ENCODE data around the gene PRKG1.

Gene PRKG1

DNA sequence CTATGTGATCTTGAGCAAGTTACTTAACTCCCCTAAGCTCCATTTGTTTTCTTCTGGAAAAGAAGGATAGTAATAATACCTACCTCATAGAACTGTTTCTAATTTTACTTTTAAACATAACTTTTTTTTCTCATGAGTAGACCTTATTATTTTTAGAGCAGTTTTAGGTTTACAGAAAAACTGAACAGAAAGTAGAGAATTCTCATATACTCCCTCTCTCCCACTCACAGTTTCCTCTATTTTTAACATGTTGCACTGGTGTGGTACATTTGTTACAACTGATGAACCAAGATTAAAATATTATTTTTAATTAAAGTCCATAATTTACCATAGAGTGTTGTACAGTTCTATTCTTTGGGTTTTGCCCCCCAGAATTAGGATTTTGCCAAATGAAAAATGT lies 846.4 kb downstream of the PRKG1 start:
- TF ChIP-seq TAF1 (IDR thresholded peaks at IDR 0.05; ENCODE audit: borderline replicate concordance, insufficient read depth, low read length) = no peak
- TF ChIP-seq SIN3A (IDR thresholded peaks at IDR 0.05; ENCODE audit: borderline replicate concordance, insufficient read depth, low read length) = no peak
- TF ChIP-seq FOXP2 (optimal IDR thresholded peaks at IDR 0.05; ENCODE audit: borderline replicate concordance, extremely low read depth, extremely low read length, insufficient read depth) = no peak
- TF ChIP-seq POLR2AphosphoS5 (IDR thresholded peaks at IDR 0.05; ENCODE audit: low read depth, low read length) = no peak

DNA sequence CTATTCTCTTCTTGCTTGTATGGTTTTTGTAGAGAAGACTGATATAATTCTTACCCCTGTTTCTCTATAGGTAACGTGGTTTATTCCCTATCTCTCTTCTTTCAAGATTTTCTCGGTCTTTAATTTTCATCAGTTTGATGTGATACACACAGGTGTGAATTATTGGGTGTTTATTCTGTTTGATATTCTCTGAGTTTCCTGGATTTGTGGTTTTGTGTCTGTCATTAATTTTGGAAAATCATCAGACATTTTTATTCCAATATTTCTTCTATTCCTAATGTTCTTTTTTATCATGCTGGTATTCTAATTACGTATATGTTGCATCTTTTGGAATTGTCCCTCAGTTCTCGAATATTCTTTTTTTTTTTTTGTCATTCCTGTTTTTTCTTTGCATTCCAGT lies 850.1 kb downstream of the PRKG1 start:
- TF ChIP-seq, protein P1, sequence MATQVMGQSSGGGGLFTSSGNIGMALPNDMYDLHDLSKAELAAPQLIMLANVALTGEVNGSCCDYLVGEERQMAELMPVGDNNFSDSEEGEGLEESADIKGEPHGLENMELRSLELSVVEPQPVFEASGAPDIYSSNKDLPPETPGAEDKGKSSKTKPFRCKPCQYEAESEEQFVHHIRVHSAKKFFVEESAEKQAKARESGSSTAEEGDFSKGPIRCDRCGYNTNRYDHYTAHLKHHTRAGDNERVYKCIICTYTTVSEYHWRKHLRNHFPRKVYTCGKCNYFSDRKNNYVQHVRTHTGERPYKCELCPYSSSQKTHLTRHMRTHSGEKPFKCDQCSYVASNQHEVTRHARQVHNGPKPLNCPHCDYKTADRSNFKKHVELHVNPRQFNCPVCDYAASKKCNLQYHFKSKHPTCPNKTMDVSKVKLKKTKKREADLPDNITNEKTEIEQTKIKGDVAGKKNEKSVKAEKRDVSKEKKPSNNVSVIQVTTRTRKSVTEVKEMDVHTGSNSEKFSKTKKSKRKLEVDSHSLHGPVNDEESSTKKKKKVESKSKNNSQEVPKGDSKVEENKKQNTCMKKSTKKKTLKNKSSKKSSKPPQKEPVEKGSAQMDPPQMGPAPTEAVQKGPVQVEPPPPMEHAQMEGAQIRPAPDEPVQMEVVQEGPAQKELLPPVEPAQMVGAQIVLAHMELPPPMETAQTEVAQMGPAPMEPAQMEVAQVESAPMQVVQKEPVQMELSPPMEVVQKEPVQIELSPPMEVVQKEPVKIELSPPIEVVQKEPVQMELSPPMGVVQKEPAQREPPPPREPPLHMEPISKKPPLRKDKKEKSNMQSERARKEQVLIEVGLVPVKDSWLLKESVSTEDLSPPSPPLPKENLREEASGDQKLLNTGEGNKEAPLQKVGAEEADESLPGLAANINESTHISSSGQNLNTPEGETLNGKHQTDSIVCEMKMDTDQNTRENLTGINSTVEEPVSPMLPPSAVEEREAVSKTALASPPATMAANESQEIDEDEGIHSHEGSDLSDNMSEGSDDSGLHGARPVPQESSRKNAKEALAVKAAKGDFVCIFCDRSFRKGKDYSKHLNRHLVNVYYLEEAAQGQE (IDR thresholded peaks at IDR 0.05; ENCODE audit: insufficient read depth in 1 of 2, low read depth in 2 of 2, low read length in 2 of 2) = no peak
- TF ChIP-seq POLR2AphosphoS5 (IDR thresholded peaks at IDR 0.05; ENCODE audit: low read depth, low read length) (no peak), FOXP2 (optimal IDR thresholded peaks at IDR 0.05; ENCODE audit: borderline replicate concordance, extremely low read depth, extremely low read length, insufficient read depth) (no peak), SIN3A (IDR thresholded peaks at IDR 0.05; ENCODE audit: borderline replicate concordance, insufficient read depth, low read length) (no peak)

DNA sequence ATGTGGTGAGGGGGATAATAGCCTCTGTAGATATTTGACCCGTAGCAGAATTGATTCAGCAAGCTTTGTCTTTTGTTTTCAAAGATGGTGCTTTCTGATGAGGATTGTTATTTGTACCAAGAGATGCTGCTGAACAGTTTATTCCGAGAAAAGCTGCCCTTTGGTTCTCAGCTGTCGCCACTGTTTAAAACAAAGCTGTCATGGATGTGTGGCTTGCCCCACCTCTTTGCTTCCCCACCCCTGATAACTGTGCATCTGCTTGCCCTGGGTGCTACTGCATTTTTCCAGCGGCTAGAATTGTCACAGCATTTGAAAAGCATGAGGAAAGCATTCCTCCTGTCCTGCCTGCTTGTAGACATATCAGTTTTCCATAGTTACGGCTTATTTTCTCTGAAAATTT lies 852.0 kb downstream of the PRKG1 start:
- TF ChIP-seq POLR2AphosphoS5 (IDR thresholded peaks at IDR 0.05; ENCODE audit: low read depth, low read length) = no peak
- no peak for TF ChIP-seq SIN3A (IDR thresholded peaks at IDR 0.05; ENCODE audit: borderline replicate concordance, insufficient read depth, low read length)
- TF ChIP-seq, protein P1 (IDR thresholded peaks at IDR 0.05; ENCODE audit: insufficient read depth in 1 of 2, low read depth in 2 of 2, low read length in 2 of 2) = no peak
- TF ChIP-seq TAF1 (IDR thresholded peaks at IDR 0.05; ENCODE audit: borderline replicate concordance, insufficient read depth, low read length) = no peak
- no peak for TF ChIP-seq FOXP2 (optimal IDR thresholded peaks at IDR 0.05; ENCODE audit: borderline replicate concordance, extremely low read depth, extremely low read length, insufficient read depth)

DNA sequence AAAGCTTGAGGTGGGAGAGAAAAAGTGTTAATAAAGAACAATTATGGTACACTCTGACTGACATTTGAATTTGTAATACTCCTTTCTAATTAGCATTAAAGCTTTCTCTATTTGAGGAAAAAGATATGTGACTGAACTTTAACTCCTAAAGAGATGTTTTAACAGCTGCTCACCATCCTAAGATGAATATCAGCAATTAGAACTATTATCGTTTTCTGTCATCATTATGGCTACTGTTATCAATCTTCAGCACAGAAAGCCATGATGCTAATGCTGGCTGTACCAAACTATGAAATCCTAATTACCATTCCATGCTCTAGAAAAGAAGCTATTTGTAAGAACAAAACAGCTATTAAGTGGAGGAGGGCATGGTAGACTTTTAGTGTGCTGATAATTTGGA lies 853.9 kb downstream of the PRKG1 start:
- no peak for TF ChIP-seq FOXP2 (optimal IDR thresholded peaks at IDR 0.05; ENCODE audit: borderline replicate concordance, extremely low read depth, extremely low read length, insufficient read depth)

DNA sequence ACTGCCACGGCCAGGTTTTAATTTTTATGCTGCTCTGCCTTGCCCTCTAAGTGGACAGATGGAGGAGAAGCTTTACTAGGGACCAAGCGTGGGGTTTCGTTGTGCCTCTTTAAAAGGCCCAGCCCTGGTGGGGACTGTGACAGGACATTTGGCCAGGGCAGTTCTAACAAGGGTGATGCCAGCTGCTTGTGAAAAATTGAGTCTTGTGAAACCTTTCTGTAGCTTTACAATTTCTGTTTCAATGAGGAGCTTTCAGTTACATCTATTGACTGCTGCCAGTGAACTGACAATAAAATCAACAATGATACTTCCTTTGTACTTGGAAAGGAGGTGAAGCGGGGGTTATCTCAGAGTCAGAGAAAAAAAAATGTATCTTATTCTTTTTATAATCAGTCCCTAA lies 858.2 kb downstream of the PRKG1 start:
- no peak for TF ChIP-seq FOXP2 (optimal IDR thresholded peaks at IDR 0.05; ENCODE audit: borderline replicate concordance, extremely low read depth, extremely low read length, insufficient read depth)
- TF ChIP-seq POLR2AphosphoS5 (IDR thresholded peaks at IDR 0.05; ENCODE audit: low read depth, low read length) = no peak
- no peak for TF ChIP-seq TAF1 (IDR thresholded peaks at IDR 0.05; ENCODE audit: borderline replicate concordance, insufficient read depth, low read length)
- no peak for TF ChIP-seq SIN3A (IDR thresholded peaks at IDR 0.05; ENCODE audit: borderline replicate concordance, insufficient read depth, low read length)
- TF ChIP-seq, protein P1 (IDR thresholded peaks at IDR 0.05; ENCODE audit: insufficient read depth in 1 of 2, low read depth in 2 of 2, low read length in 2 of 2) = no peak

DNA sequence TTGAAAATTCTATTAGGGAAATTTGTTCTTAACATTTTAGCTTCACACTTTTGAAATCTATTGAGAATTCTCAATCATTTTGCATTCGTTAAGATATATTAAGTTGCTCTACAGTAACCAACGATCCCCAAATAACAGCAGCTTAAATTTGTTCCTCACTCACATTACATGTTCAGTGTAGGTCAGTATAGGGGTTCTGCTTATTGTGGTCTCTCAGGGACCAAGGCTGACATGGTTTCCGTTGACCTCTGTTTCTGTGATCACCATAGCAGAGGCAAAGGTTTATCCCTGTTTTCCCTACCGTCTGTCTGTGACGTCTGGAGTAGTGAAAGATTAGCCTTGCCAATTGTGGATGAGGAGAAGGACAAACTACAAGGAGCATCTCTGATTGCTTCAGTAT lies 860.1 kb downstream of the PRKG1 start:
- TF ChIP-seq POLR2AphosphoS5 (IDR thresholded peaks at IDR 0.05; ENCODE audit: low read depth, low read length) (no peak), FOXP2 (optimal IDR thresholded peaks at IDR 0.05; ENCODE audit: borderline replicate concordance, extremely low read depth, extremely low read length, insufficient read depth) (no peak), SIN3A (IDR thresholded peaks at IDR 0.05; ENCODE audit: borderline replicate concordance, insufficient read depth, low read length) (no peak), TAF1 (IDR thresholded peaks at IDR 0.05; ENCODE audit: borderline replicate concordance, insufficient read depth, low read length) (no peak)
- TF ChIP-seq, protein P1 (IDR thresholded peaks at IDR 0.05; ENCODE audit: insufficient read depth in 1 of 2, low read depth in 2 of 2, low read length in 2 of 2) = no peak
